HFF-Myc (cell line): ENCODE data around the gene C11orf97.

Source experiments
- DNase-seq: peaks from one replicate; pipeline ENCODE4 v3.0.0-alpha.2; 2011; ENCODE audit warnings: low read depth; ENCODE audit errors: extremely low read depth
- H3K4me3 ChIP-seq: replicated peaks from 2 replicates; pipeline ENCODE4 v1.5.1; 2011; ENCODE audit warnings: low read depth, mild to moderate bottlenecking, control low read depth, low read length
- CTCF ChIP-seq: IDR thresholded peaks from 2 replicates; pipeline ENCODE4 v1.5.1; 2012; ENCODE audit warnings: mild to moderate bottlenecking, low read depth, low read length, control low read depth; ENCODE audit errors: missing control alignments

The C11orf97 gene

GRCh38 chr11:94513091-94513490 is 830 bp downstream of the C11orf97 start:
- no peak for DNase-seq
- no peak overlapping the region for H3K4me3 ChIP-seq
- no peak for TF ChIP-seq CTCF

DNA sequence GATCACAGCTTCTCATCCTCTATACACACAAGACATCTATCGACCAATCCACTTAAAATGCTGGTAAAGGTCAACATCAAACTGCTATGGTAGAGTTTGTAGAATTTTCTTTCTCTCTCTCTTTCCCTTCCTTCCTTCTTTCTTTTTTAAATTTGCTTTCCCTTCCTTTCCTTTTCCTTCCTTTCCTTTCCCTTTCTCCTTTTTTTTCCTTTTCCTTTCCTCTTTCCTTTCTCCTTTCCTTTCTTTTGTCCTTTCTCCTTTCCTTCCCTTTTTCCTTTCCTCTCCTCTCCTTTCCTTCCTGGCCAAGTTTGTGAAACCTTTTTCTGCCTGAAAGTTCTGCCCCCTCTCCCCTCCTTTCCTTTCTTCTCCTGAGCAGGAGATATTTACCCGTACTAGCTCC is 3.1 kb downstream of the C11orf97 start:
- no peak for DNase-seq
- TF ChIP-seq CTCF = no peak
- no peak overlapping the region for H3K4me3 ChIP-seq

GRCh38 chr11:94516725-94517124 is 4.5 kb downstream of the C11orf97 start:
- TF ChIP-seq CTCF = no peak

DNA sequence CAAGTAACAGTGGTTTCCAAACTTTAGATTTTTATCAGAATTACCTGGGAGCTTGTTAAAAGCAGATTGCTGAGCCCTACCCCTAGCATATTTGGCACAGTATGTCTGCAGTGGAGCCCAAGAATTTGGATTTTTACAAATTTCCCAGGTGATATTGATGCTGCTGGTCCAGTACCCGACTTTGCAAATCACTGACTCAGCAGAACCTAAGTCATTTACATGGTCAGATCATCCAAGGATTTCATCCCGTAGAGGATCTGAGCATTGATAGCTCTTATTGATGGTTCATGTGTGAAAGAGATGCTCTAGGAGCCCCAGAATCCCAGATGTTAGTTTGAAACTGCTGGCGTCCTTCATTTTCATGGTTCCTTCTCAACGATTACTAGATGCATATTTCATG is 6.0 kb downstream of the C11orf97 start:
- no peak overlapping the region for H3K4me3 ChIP-seq
- TF ChIP-seq CTCF = no peak
- no peak for DNase-seq

More at GRCh38 chr11:94516725-94517124, 4.5 kb downstream of the C11orf97 start:
- H3K4me3 ChIP-seq = no peak overlapping the region
- DNase-seq = no peak

DNA sequence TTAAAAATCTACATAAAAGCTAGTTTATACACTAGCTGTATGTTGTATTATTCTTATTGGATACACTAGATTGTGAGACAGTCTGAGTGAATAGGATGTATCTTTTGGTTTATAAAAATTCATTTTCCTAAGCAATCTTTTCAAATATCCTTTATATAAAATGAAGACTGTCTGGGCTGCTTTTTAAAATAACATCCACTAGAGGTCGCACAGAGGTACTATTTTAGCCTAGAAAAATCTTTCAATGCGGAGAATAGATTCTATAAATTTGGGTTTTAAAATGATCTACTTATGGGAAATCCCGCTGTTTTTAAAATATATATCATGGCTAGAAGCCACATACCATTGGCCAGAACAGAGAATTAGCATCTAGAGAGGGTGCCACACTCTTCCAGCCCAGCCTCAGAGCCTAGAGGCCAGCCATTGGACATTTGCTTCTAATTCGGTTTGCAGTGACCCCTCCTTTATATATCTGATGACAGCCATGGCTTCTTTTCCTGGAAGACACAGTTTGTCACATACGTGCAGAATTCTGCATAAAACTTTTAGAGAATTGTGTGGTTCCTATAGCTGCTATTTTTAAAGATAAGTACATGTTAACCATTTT is 7.3 kb downstream of the C11orf97 start:
- no peak overlapping the region for H3K4me3 ChIP-seq
- TF ChIP-seq CTCF = peak; percentile 46
- no peak for DNase-seq

DNA sequence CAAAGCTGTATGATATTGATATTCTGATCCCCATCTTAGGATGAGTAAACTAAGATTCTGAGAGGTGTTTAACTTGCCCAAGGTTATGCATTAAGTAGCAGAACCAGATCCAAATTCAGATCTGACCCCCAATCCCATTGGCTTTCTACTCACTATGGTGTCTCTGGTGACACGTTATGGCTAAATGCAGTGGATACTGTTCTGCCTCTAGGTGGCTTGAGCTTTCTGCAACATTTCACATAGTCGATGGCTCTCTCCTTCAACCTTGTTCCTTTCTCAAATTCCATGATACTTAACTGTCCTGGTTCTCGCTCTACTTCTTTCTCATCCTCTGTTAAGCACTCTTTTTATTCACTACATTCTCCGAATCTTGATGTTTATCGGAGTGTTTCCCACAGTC is 9.4 kb downstream of the C11orf97 start:
- H3K4me3 ChIP-seq = no peak overlapping the region
- no peak for DNase-seq
- peak; percentile 51 for TF ChIP-seq CTCF

DNA sequence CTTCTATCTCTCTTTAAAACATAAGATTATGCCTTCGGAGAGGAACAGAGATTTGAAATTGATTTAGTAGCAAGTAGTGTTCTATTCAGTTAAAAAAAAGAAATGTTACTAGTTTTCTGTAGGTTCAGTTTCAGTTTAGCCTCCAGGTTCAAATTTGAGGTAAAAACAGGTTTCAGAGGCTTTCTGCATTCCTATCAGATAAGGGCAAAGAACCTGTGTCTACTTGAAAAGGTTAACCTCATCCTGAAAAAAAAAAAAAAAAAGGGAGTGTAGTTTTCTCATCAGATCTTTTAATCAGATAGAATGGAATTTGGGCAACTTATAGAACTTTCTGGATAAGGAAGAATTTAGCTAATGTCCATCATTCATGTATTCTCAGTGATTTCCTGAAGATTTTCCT is 12.1 kb downstream of the C11orf97 start:
- no peak for TF ChIP-seq CTCF
- DNase-seq = no peak
- no peak overlapping the region for H3K4me3 ChIP-seq
